Testis (tissue), 3 donors: ENCODE measurements around the gene FBXW8. TPM values are rescaled to one million over a fixed set of nuclear protein-coding genes. Genes with fewer than 3 reads are reported as not detected.

Source experiments
- DNase-seq: peaks from one replicate; pipeline ENCODE4 v3.0.0-alpha.2; 2019
- H3K27ac ChIP-seq, 2 donors: fragments of 200-600 bp; sonication (generic); one replicate each; pipeline ENCODE4 v1.5.1; 2019
- H3K27me3 ChIP-seq: fragments of 200-600 bp; sonication (generic); one replicate; pipeline ENCODE4 v1.5.1; 2019
- H3K36me3 ChIP-seq: fragments of 200-600 bp; sonication (generic); one replicate; pipeline ENCODE4 v1.5.1; 2017; ENCODE audit warnings: low read depth; ENCODE audit errors: missing control alignments
- H3K4me1 ChIP-seq: fragments of 200-600 bp; sonication (generic); one replicate; pipeline ENCODE4 v1.5.1; 2019
- H3K4me3 ChIP-seq, 2 donors: fragments of 200-600 bp; sonication (generic); one replicate each; pipeline ENCODE4 v1.5.1; 2017 to 2019
- H3K9me3 ChIP-seq: fragments of 200-600 bp; sonication (generic); one replicate; pipeline ENCODE4 v1.5.1; 2017
- CTCF ChIP-seq, 3 experiments: fragments of 450-650 bp in 2 of 3; fragments of 200-600 bp in 1 of 3; sonication (generic) in 1 of 3; IDR thresholded peaks; one replicate each; pipeline ENCODE4 v1.5.1; 2016 to 2019; ENCODE audit warnings: antibody characterized with exemption in 3 of 3, mild to moderate bottlenecking in 2 of 3, moderate library complexity in 1 of 3
- POLR2A ChIP-seq: fragments of 450-650 bp; IDR thresholded peaks from one replicate; pipeline ENCODE4 v1.6.1; 2017; ENCODE audit warnings: antibody characterized with exemption, mild to moderate bottlenecking, moderate library complexity
- WGBS, 2 donors: methylation state at CpG; one replicate each; pipeline ENCODE4 v1.1.5; 2018; 5-methylcytosine and 5-hydroxymethylcytosine counted together
- intact Hi-C: fragments of 100-400 bp; cut with DNase I; formaldehyde crosslinking; loops from one replicate; pipeline ENCODE4 v1.15.1; 2023; ENCODE audit warnings: low total_unique reads
- polyA plus RNA-seq: library from polyadenylated mRNA; stranded (reverse); fragments of 350-450 nt; fragmentation: Illumina TruSeq; extraction: RNeasy Lipid Tissue Mini Kit (QIAGEN cat#74804); gene quantifications from one replicate; pipeline ENCODE4 v1.2.3, GENCODE V29; 2014; ENCODE audit warnings: low read depth, low replicate concordance; ENCODE audit not compliant: insufficient read depth
- total RNA-seq, 2 donors: library from RNA; depleted of rRNA; stranded (reverse); fragments of >200 nt; gene quantifications; one replicate each; pipeline ENCODE4 v1.2.3, GENCODE V29; 2016

FBXW8 gene
- total and polyA plus RNA-seq, 3 donors from 2014 or later: 11.1 to 32.8 (median 31.0) TPM

DNA sequence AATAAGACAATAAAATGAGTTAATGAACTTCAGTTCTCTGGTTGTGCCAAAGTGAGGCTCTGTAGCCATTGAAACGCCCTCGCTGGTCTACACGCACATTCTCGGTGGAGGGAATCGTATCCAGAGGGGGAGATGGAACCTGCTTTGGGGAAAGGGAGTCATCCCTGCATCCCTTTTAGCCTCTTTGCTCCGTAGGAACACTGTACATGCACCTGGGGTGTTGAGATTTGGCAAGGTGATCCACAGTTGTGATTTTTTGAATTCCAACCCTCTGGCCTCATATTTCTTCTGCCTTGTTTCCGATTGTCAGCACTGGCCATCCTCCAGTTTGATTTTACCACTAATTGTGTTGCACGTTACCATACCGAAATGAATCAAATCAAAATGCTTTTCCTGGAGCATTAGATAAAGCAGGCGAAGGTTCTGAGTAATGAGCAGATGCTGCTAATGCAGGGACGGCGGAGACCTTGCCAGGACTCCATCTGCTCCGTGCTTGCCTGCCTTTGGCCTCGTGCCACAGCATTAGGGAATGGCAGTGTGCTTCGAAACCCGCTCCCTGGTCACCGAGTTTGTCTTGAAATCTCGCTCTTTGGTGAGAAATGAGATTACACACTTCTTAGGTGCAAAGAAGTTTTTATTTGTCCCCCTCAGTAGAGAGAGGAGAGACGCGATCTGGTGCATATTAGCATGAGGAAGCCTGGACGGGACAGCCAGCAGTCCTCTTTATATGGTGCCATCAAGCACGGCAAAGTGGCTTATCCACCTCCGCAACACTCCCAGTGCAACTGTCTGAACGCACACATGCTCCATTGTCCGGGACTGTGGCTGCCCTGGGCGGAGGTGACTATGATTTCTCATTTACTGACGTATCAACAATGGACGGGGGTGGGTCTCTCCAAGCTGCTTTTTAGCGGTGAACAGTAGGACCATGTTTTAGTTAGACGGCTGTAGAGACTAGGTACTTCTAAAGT lies 59.1 kb downstream of the FBXW8 start:
- Histone ChIP-seq H3K9me3 (no peaks in the 10 kb centered on the region), H3K4me3 (no peak overlapping the region), H3K36me3 (no peaks in the 10 kb centered on the region), H3K27me3 (no peaks in the 10 kb centered on the region), H3K4me1 (no peaks in the 10 kb centered on the region), H3K27ac (no peak overlapping the region)
- intact Hi-C loops: no loop called here
- TF ChIP-seq CTCF (IDR thresholded peaks at IDR 0.05) (no peak), POLR2A (no peak)
- WGBS, 2 donors: 62 to 74% methylated on average over 30 of the region's 30 CpGs
- peak; percentile 51 for DNase-seq

DNA sequence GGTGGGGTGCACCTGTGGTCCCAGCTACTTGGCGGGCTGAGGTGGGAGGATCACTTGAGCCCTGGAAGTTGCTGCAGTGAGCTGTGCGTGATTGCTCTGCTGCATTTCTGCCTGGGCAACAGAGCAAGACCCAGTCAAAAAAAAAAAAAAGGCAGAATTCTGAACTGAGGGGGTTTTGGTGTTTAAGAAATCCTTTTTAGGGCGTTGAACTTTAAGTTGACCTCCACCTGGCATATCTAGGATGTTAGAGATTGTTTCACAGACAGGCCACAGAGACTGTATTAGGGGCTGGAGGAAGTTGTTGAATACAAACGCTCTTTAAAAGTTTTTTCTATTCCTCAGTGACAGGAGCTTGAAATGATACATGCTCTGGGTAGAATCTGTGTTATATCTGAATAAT lies 60.5 kb downstream of the FBXW8 start:
- no peaks in the 10 kb centered on the region for H3K27me3 ChIP-seq
- H3K4me1 ChIP-seq: no peaks in the 10 kb centered on the region
- H3K27ac ChIP-seq: no peak overlapping the region
- no peaks in the 10 kb centered on the region for H3K9me3 ChIP-seq
- DNase-seq: no peak
- H3K4me3 ChIP-seq: no peak overlapping the region
- TF ChIP-seq POLR2A (no peak), CTCF (IDR thresholded peaks at IDR 0.05) (no peak)
- intact Hi-C loops: no loop called here
- WGBS, 2 donors: 94 to 96% methylated on average over 4 of the region's 4 CpGs
- no peaks in the 10 kb centered on the region for H3K36me3 ChIP-seq

DNA sequence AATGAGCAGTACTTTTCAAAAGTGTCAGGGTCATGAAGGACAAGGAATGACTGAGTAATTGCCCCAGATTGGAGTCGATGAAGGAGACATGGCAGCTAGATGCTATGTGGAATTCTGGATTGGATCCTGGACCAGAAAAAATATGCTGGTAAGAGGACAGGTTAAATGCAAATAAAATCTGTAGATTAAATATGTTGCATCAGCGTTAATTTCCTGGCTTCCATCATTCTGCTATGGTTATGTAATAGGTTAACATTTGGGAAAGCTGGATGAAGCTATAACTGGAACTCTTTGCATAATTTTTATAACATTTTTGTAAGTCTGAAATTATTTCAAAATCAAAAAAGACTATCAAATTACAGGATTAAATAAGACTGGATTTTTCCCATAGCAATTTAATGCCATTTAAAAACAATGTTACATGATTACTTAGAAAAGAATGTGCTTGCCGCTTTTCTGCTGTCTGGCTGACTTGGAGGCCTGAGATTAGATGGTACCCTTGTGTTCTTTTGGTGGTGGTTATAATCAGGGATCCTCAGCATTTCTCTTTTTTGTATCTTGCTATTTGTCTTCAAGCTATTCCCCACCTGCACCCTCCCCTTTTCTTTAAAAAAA lies 65.1 kb downstream of the FBXW8 start:
- Histone ChIP-seq H3K27ac (no peak overlapping the region), H3K27me3 (no peaks in the 10 kb centered on the region), H3K4me3 (no peak overlapping the region), H3K9me3 (no peaks in the 10 kb centered on the region), H3K4me1 (no peaks in the 10 kb centered on the region), H3K36me3 (no peaks in the 10 kb centered on the region)
- intact Hi-C loops: no loop called here
- DNase-seq: no peak
- TF ChIP-seq CTCF (IDR thresholded peaks at IDR 0.05) (no peak), POLR2A (no peak)
- whole genome bisulfite sequencing, 2 donors: 81 to 82% methylated on average over 3 of the region's 3 CpGs

GRCh38 chr12:116977465-116978380 lies 67.0 kb downstream of the FBXW8 start:
- Histone ChIP-seq H3K9me3 (no peaks in the 10 kb centered on the region), H3K27ac (no peak overlapping the region), H3K4me1 (no peaks in the 10 kb centered on the region), H3K27me3 (no peaks in the 10 kb centered on the region), H3K36me3 (no peaks in the 10 kb centered on the region), H3K4me3 (no peak overlapping the region)
- intact Hi-C loops: no loop called here
- TF ChIP-seq CTCF (IDR thresholded peaks at IDR 0.05): no peak
- TF ChIP-seq POLR2A: no peak
- WGBS, 2 donors: 89 to 90% methylated on average over 13 of the region's 13 CpGs
- no peak for DNase-seq
